DMS153 treated with DMSO at 0.1 percent for 48 hours (cell line): ENCODE data around the gene IL11.
"Not testable (repeated sequence)": the region's sequence is repeated elsewhere in the genome, so short reads cannot be mapped to it uniquely, and the experiment has no call there.

Source experiments
- DNase-seq: peaks from one replicate; lab custom pipeline; 2025; ENCODE audit not compliant: unreplicated experiment; lab: John Stamatoyannopoulos, UW

The IL11 gene

GRCh38 chr19:55352549-55353145 lies 17.6 kb downstream of the IL11 start:
- DNase-seq, result no peak

- DNase-seq, result no peak
Observed at GRCh38 chr19:55352040-55352439, 18.2 kb downstream of the IL11 start.

- DNase-seq, result no peak
Observed at GRCh38 chr19:55350620-55351315, 19.5 kb downstream of the IL11 start.

- DNase-seq, result no peak
Observed at GRCh38 chr19:55348317-55349034, 21.8 kb downstream of the IL11 start.

- no peak for DNase-seq
Observed at GRCh38 chr19:55347442-55348009, 22.7 kb downstream of the IL11 start.

- DNase-seq, result no peak
Observed at GRCh38 chr19:55346725-55347441, 23.4 kb downstream of the IL11 start.

GRCh38 chr19:55345818-55346724 lies 24.2 kb downstream of the IL11 start:
- DNase-seq, result no peak

GRCh38 chr19:55345101-55345817 lies 25.0 kb downstream of the IL11 start:
- DNase-seq, result no peak

GRCh38 chr19:55344444-55344843 lies 25.8 kb downstream of the IL11 start:
- no peak for DNase-seq

GRCh38 chr19:55341595-55342531 lies 28.4 kb downstream of the IL11 start:
- DNase-seq, result no peak

GRCh38 chr19:55341171-55341588 lies 29.1 kb downstream of the IL11 start:
- DNase-seq, result no peak

GRCh38 chr19:55340784-55341147 lies 29.5 kb downstream of the IL11 start:
- DNase-seq, result no peak

GRCh38 chr19:55339889-55340783 lies 30.1 kb downstream of the IL11 start:
- no peak for DNase-seq

GRCh38 chr19:55339105-55339888 lies 31.0 kb downstream of the IL11 start, which contains the start of gene KMT5C:
TSS of gene KMT5C (plus strand) at chr19:55339876. CDS start at chr19:55341937, 2,061 bp downstream.
- peak; percentile 100 for DNase-seq

GRCh38 chr19:55336101-55336500 lies 34.2 kb downstream of the IL11 start:
- DNase-seq, result no peak

- no peak for DNase-seq
Observed at GRCh38 chr19:55333870-55334269, 36.4 kb downstream of the IL11 start.

- not testable (repeated sequence) for DNase-seq
Observed at GRCh38 chr19:55329791-55330190, 40.5 kb downstream of the IL11 start.
